Karpas-422 (cell line): ENCODE results near the gene NR4A2. TPM values are rescaled to one million over a fixed set of nuclear protein-coding genes. Genes with fewer than 3 reads are reported as not detected.
"Not testable (repeated sequence)": the region's sequence is repeated elsewhere in the genome, so short reads cannot be mapped to it uniquely, and the experiment has no call there.

ENCODE experiments used
- DNase-seq: peaks from one replicate; pipeline ENCODE4 v3.0.0-alpha.2; 2015
- H2AFZ ChIP-seq: fragments of 200-600 bp; sonication (generic); 2 replicates; pipeline ENCODE4 v1.6.1; 2014; ENCODE audit warnings: antibody characterized with exemption, low read length, mixed read lengths
- H3K27ac ChIP-seq: fragments of 200-600 bp; sonication (generic); 2 replicates; pipeline ENCODE4 v1.5.1; 2014; ENCODE audit warnings: mild to moderate bottlenecking, low read length, moderate library complexity
- H3K27me3 ChIP-seq: fragments of 200-600 bp; sonication (generic); 2 replicates; pipeline ENCODE4 v1.6.1; 2014; ENCODE audit warnings: low read length, mixed read lengths
- H3K36me3 ChIP-seq: fragments of 200-600 bp; sonication (generic); 2 replicates; pipeline ENCODE4 v1.6.1; 2014; ENCODE audit warnings: low read length, mixed read lengths; ENCODE audit not compliant: insufficient read depth
- H3K4me1 ChIP-seq: fragments of 200-600 bp; sonication (generic); 2 replicates; pipeline ENCODE4 v1.6.1; 2014; ENCODE audit warnings: mild to moderate bottlenecking, low read length, mixed read lengths
- H3K4me2 ChIP-seq: fragments of 200-600 bp; sonication (generic); 2 replicates; pipeline ENCODE4 v1.6.1; 2014; ENCODE audit warnings: low read length, low read depth, mild to moderate bottlenecking; ENCODE audit not compliant: poor library complexity, severe bottlenecking
- H3K4me3 ChIP-seq: fragments of 200-600 bp; sonication (generic); 2 replicates; pipeline ENCODE4 v1.5.1; 2014; ENCODE audit warnings: mild to moderate bottlenecking, antibody characterized with exemption, low read length, mixed read lengths
- H3K79me2 ChIP-seq: fragments of 200-600 bp; sonication (generic); 2 replicates; pipeline ENCODE4 v1.6.1; 2014; ENCODE audit warnings: mild to moderate bottlenecking, low read length, mixed read lengths
- H3K9ac ChIP-seq: fragments of 200-600 bp; sonication (generic); 2 replicates; pipeline ENCODE4 v1.6.0; 2014; ENCODE audit warnings: low read length
- H3K9me2 ChIP-seq: fragments of 200-600 bp; sonication (generic), shearing (Covaris generic); replicated peaks from 2 replicates; pipeline ENCODE4 v1.6.0; 2014; ENCODE audit warnings: mild to moderate bottlenecking, low read length, moderate library complexity; ENCODE audit not compliant: insufficient read depth
- H3K9me3 ChIP-seq: fragments of 300-700, 200-600 bp; sonication (generic); 2 replicates; pipeline ENCODE4 v1.6.1; 2014; ENCODE audit warnings: low read length, mixed read lengths
- H4K20me1 ChIP-seq: fragments of 200-600 bp; sonication (generic); 2 replicates; pipeline ENCODE4 v1.6.1; 2014; ENCODE audit warnings: mild to moderate bottlenecking, antibody characterized with exemption, low read length, low read depth; ENCODE audit not compliant: insufficient read depth
- total RNA-seq: library from RNA; depleted of rRNA; stranded (reverse); fragments of >200 nt; shearing (Covaris generic); gene quantifications from 2 replicates; pipeline ENCODE4 v1.2.3, GENCODE V29; 2014; ENCODE audit warnings: low replicate concordance; rRNA removed

NR4A2 gene
- total RNA-seq, 1 experiment from 2014 or later, result not detected

- H3K4me2 ChIP-seq, result no peak overlapping the region
- no peak overlapping the region for H2AFZ ChIP-seq
Measured at GRCh38 chr2:156305121-156305520, 27.4 kb downstream of the NR4A2 start.

GRCh38 chr2:156300337-156300736 lies 32.2 kb downstream of the NR4A2 start:
- Histone ChIP-seq H3K79me2 (no peaks in the 10 kb centered on the region), H3K36me3 (no peaks in the 10 kb centered on the region), H3K4me1 (no peaks in the 10 kb centered on the region), H3K9me2 (no peaks in the 10 kb centered on the region), H3K4me3 (no peak overlapping the region), H3K9ac (no peak overlapping the region), H3K27ac (no peak overlapping the region), H3K9me3 (peaks cover 9% of the 10 kb centered on the region; the same call in 1 of the 2 replicates), H3K27me3 (no peaks in the 10 kb centered on the region), H2AFZ (no peak overlapping the region), H4K20me1 (no peaks in the 10 kb centered on the region), H3K4me2 (no peak overlapping the region)
- no peak for DNase-seq

More at GRCh38 chr2:156305121-156305520, 27.4 kb downstream of the NR4A2 start:
- no peak for DNase-seq
- Histone ChIP-seq H3K4me3 (no peak overlapping the region), H3K9ac (no peak overlapping the region), H3K27me3 (no peaks in the 10 kb centered on the region), H3K9me3 (0 out of 2 replicates have a peak, but pooled peaks cover 5% of the 10 kb centered on the region), H3K79me2 (no peaks in the 10 kb centered on the region), H3K36me3 (no peaks in the 10 kb centered on the region), H3K27ac (no peak overlapping the region), H3K4me1 (no peaks in the 10 kb centered on the region), H4K20me1 (no peaks in the 10 kb centered on the region), H3K9me2 (no peaks in the 10 kb centered on the region)

GRCh38 chr2:156294945-156295580 lies 37.5 kb downstream of the NR4A2 start:
- no peaks in the 10 kb centered on the region for H3K27me3 ChIP-seq
- no peaks in the 10 kb centered on the region for H3K79me2 ChIP-seq
- H3K9me3 ChIP-seq, result peaks cover 9% of the 10 kb centered on the region
- H3K9ac ChIP-seq, result no peak overlapping the region
- H3K27ac ChIP-seq, result no peak overlapping the region
- H3K4me2 ChIP-seq, result no peak overlapping the region
- no peaks in the 10 kb centered on the region for H3K9me2 ChIP-seq
- no peak overlapping the region for H2AFZ ChIP-seq
- H3K36me3 ChIP-seq, result no peaks in the 10 kb centered on the region
- DNase-seq, result no peak
- no peak overlapping the region for H3K4me3 ChIP-seq
- H4K20me1 ChIP-seq, result no peaks in the 10 kb centered on the region
- no peaks in the 10 kb centered on the region for H3K4me1 ChIP-seq

- H3K4me2 ChIP-seq, DNase-seq, H3K9ac ChIP-seq, H3K79me2 ChIP-seq, H2AFZ ChIP-seq, H3K4me1 ChIP-seq, H3K36me3 ChIP-seq, H4K20me1 ChIP-seq, H3K27me3 ChIP-seq, H3K4me3 ChIP-seq, H3K27ac ChIP-seq, H3K9me2 ChIP-seq: not testable (repeated sequence)
- peaks cover 18% of the 10 kb centered on the region for H3K9me3 ChIP-seq
Measured at GRCh38 chr2:156293382-156293781, 39.1 kb downstream of the NR4A2 start.

GRCh38 chr2:156279446-156280150 lies 52.9 kb downstream of the NR4A2 start:
- Histone ChIP-seq H3K79me2 (no peaks in the 10 kb centered on the region), H3K9ac (no peak overlapping the region), H3K4me2 (no peak overlapping the region), H4K20me1 (no peaks in the 10 kb centered on the region), H3K27me3 (no peaks in the 10 kb centered on the region), H2AFZ (no peak overlapping the region), H3K4me3 (no peak overlapping the region), H3K36me3 (no peaks in the 10 kb centered on the region), H3K9me2 (no peaks in the 10 kb centered on the region; the same call in 1 of the 2 replicates), H3K27ac (no peak overlapping the region), H3K4me1 (no peaks in the 10 kb centered on the region), H3K9me3 (peaks cover 4% of the 10 kb centered on the region; the same call in 1 of the 2 replicates)
- no peak for DNase-seq

Other genes with a start within 250 kb of the NR4A2 start
- not detected in 2 replicates for gene GPD2, start 103.7 kb upstream of the NR4A2 start, total RNA-seq